GM18499 (cell line): Measurements from ENCODE around the gene MATN4.
"Not testable (repeated sequence)": the region's sequence is repeated elsewhere in the genome, so short reads cannot be mapped to it uniquely, and the experiment has no call there.

Experiments
- ATAC-seq: cut with Tn5 transposase; IDR thresholded peaks from one replicate; pipeline ENCODE4 v1.9.1; 2021; ENCODE audit warnings: moderate number of reproducible peaks; ENCODE audit not compliant: insufficient read depth, unreplicated experiment

MATN4 gene, protein sequence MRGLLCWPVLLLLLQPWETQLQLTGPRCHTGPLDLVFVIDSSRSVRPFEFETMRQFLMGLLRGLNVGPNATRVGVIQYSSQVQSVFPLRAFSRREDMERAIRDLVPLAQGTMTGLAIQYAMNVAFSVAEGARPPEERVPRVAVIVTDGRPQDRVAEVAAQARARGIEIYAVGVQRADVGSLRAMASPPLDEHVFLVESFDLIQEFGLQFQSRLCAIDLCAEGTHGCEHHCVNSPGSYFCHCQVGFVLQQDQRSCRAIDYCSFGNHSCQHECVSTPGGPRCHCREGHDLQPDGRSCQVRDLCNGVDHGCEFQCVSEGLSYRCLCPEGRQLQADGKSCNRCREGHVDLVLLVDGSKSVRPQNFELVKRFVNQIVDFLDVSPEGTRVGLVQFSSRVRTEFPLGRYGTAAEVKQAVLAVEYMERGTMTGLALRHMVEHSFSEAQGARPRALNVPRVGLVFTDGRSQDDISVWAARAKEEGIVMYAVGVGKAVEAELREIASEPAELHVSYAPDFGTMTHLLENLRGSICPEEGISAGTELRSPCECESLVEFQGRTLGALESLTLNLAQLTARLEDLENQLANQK

DNA sequence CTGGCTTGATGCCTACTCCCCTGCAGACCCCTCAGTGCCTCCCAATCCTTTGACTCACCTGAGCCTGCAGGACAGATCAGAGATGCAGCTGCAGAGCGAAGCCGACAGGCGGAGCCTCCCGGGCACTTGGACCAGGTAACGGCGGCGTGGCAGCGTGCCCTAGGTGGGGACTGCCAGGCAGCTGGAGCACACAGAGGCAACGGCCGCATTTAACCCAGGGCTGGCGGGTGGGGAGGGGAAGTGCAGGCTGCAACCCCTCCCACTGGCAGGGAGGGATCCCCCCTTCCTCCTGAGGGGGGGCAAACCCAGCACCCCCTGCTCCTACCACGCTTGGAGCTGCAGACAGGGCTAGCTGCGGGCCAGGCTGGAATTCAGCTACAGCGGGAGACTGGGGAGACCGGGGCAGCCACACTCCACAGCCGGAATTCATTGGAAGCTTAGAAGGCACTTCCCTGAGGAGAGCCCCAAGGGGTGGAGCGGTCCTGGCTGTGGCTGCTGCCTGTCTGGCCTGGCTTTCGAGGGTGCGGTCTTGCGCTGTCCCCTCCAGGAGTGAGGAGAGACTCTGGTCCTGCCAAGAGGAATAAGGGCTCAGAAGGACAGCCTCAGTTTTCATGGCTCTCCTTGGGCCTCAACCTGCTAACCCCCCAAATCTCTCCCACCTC, at the start of gene MATN4:
Gene MATN4, minus strand, starts transcription at position 183 of the 662 bp plus-strand sequence. CDS start 2,717 bp downstream, outside the sequence.
- no peak for ATAC-seq

DNA sequence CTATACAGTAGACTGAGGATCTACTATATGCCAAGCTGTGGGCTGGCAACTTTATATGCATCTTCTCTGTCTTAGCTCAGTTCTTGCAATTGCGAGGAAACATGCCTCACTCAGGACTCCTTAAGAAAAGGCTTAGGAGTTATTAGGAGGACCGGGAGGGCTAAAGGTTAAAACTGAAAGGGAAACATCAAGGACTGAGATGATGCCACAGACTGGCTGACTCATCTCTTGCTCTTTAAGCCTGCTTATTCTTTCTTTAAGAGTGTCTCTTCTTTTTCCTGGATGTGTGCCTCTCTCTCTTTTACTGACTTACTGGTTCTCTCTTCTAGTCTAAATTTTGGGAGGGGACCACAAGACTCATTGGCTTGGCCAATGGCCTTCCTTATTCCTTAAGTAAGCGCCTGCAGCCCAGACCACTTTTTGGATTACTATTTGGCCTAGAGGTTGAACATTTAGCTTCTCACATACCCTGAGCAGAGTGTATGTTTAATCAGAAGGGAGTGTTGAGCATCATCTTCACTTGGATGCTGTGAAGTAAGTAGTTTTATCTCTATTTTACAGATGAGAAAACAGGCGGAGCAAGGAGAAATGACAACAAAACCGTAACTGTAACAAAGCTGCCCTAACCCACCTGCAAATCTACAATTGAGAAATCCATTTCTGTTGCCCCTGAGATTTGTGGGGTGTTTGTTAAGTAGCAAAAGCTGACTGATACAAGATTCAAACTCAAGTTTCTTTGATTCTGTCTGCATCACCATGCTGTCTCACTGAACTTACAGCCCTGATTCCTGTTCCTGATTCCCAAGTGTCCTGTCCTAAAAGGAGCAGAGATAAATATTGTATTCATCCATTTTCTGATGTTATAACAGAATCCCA, 47.3 kb upstream of the MATN4 start:
- ATAC-seq, result no peak

DNA sequence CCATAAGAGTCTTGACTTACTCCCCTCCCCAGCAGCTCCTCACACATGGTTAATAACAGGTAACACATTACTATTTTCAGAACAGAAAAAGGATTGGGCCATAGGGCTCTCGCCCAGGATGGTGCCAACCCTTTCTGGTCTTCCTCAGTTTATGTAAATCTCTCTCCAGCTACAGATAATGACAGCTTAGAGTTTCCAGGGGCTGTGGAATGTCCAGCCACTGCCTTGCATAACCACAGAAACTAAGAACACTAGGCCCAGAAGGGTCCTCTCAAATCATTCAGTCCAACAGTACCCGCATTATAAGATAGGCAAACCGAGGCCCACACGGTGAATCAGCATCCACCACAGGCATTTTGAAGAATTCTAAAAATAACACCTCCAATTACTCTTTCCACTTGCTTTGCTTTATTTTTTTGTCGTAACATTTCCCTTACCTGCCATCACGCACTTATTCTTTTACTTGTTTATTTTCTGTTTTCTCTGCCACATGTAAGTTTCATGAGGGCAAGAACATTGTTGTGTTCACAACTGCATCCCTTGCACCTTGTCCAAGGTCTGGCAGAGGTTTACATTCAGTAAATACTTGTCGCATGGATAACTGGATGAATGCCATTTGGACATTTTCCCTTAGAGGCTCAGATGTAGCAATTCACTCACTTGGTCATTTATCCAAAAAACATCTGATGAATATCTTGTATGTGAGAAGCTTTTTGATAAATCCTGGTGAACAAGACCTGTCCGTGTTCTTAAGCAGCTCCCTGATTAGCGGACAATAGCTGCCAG, 46.5 kb upstream of the MATN4 start:
- ATAC-seq, result no peak

DNA sequence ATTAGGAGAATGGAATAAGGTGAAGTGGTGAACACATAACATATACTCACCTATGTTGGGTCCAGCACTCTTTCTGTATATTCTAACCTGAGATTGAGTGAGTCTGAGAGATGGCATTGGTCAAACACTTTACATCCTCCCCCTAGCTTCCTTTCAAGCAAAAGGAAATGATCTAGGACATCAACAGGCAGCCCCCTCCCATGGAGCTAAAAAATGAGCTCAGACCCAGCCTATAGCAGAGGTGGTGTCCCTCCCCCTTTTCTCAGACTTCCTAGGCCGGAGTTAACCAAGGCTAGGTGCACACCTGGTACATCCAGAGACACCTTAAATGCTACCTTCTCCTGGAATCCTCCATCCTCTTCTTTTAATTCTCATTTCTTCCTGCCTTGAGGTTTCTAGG, 45.6 kb upstream of the MATN4 start:
- ATAC-seq, result no peak

DNA sequence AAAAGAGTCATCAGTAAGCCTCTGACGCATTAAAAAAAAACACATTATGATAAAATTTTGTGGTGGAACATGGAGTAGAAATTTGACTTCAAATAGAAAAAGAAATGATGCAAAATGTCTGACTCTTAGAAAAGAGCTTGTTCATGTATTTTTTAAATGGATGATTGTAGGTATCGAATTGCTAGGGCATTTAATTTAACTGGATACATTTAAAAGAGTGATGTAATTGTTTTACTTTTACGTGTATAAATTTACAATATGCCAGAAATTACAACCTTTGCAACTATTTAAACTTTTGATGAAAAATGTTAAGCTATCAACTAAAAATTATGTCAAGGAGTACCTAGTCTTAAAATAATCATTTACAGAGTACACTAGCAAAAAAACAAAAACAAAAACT, 44.6 kb upstream of the MATN4 start:
- ATAC-seq, result no peak

DNA sequence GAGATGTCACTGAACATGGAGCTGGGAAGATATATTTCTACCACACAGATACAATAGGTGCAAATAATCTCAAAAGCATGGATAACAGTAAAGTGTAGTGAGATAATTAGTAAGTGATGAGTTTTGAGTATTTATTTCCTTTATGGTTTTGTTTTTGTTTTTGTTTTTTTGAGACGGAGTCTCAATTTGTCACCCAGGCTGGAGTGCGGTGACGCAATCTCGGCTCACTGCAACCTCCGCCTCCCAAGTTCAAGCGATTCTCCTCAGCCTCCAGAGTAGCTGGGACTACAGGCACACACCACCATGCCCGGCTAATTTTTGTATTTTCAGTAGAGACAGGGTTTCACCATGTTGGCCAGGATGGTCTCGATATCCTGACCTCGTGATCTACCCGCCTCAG, 42.7 kb upstream of the MATN4 start:
- ATAC-seq, result not testable (repeated sequence)

DNA sequence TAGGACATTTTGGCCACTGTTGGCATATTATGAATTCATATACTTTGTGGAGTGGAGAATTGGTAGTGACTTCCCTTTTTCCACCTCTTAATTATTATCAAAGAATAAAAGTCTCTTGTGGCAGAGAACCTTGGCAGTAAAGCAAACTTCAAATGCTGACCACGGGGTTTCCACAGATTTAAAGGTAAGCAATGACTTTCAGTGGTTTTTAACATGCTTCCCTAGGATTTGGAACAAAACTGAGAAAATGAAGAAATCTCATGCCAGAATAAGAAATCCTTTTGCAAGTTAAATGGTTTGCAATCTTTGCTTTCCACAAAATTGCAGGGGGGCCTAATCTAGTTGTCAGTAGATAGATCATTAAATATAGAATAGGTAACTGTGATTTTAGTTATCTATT, 42.1 kb upstream of the MATN4 start:
- no peak for ATAC-seq

DNA sequence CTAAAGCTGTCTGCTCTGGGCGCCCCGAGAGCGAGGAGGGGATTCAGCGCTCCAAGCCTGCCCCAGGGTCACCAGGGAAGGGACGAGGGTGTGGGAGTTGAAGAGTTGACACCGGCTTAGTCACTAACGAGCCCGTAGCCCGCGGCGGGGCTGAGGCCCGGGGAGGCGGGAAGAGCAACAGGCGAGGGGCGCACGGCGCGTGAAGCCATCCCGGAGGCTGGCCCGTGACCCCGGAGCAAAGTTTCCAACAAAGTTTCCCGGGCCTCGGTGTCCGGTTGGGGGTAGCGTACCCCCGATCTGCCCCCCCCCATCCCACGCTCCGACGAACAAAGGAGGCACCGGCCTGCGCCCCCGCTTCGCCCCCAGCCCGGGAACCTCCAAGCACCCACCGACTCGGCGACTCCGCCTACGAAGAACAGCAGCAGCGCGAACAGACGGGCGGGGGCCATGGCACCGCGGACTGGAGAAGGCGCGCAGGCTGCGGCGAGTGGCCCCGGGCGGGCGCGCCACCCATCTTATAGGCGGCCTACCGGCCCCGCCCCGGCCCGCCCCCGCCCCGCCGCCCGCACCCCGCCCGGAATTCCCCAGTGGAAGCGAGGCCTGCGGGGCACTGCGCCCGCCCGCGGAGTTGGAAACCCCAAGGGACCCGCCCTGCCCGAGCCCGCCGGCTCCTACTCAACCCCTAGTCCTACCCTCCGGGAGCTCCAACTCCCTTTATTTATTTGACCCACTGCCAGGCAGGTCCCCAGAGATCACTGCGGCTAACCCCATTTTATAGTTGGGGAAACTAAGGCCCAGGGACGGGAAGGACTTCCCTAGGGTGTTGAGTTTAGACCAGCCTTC, 40.1 kb upstream of the MATN4 start, which contains the start of gene SDC4:
Gene SDC4, minus strand, starts transcription at position 489 of the 843 bp plus-strand sequence. Its CDS starts 40 bp downstream, at position 449.
- ATAC-seq, result no peak

DNA sequence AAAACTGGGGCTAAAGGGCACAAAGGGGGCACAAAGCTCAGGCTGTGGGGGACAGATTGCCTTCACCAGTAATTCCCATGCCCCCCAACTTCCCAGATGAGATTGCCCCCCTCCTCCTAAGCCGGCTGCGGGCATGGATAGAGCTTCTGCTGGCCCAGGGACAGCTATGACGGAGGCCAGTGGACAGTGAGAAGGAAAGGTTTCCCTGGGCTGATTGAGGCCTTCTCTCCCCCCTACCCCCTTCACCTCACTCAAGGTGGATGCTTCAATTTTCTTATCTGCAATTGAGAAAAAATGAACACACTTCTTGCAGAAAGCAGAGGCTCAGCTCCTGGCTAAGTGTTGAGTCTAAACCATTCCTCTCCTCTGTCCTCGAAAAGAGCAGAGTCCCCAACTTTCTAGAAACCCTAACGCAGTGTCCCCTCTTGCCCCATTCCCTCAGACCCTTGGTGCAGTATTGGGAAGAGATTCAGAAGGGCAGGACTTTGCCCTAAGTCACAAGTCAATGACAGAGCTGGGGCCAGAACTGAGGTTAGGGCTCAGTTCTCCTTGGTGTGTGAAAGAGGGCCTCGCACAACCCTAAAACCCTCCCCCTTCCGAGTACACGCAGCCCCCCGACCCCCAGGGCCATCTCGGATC, 39.3 kb upstream of the MATN4 start:
- no peak for ATAC-seq

DNA sequence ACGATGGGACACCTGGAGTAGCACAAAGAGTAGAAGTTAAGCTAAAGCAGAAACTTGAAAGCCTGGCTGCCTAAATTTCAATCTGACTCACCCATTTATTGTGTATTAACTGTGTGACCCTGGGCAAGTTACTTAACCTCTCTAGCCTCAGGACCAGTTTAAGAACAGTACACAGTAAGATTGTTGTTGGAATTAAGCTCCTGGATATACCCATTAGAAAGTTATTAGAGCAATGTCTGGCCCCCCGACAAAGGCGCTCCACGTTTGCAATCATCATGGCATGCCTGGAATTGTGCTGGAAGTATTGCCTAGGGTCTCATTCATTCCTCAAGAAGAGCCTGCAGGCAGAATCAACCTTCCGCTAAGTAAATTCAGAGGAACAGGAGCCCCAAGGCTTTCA, 38.8 kb upstream of the MATN4 start:
- no peak for ATAC-seq

DNA sequence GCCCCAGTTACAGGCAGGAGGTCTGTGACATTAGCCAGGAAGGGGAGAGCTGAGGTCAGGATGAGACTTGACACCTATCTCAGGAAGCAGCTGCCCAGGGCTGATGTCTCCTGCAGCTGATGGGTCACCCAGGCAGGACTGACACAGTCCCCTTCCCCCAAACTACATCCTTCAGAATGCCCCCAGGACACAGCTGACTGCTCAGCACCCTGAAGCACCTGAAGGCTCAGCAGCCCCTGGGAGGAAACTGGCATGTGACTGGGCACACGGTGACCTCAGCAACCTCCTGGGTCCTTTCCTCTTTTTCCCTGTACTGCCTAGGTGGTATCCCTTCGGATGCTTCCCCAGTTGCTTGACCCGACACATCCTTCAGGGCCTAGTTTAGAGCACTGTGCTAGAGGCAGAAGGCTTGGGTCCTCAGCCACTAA, 38.2 kb upstream of the MATN4 start:
- no peak for ATAC-seq

DNA sequence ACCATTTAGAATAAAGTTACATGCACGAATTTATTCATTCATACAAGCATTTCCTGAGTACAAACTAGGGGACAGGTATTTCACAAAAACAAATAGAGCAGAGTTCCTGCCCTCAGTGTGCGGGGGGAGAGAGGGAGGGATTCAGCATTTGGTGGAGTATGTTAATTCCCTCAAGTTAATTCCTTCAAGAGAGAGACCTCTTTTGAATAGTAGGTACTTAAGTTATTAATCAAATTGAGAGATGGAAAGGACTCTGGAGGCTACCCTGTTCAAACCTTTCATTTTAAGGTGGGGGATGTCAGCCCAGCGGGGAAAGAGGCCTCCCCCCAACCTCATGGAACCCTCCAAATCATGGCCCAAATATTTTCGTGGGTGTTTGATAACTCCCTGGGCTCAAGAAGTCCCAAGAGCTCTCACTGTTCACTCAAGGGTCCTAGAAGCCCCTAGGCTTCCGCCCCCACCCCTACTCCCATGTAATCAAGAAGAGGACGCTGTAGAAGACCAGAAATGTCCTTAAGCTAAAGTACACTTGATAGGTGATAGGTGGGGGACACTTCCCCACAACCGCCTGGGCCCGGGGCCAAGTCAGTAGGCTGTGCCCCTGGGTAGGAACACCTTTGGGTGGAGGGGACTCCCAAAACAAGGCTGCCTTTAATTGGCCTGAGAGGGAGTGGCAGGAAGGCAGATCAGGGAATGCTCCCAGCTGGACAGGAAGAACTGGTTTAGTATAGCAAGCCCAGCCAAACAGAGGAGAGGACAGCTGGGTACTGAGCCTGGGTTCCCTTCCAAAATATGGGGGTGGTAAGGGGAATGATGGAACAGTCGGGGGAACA, 37.2 kb upstream of the MATN4 start:
- ATAC-seq, result no peak

DNA sequence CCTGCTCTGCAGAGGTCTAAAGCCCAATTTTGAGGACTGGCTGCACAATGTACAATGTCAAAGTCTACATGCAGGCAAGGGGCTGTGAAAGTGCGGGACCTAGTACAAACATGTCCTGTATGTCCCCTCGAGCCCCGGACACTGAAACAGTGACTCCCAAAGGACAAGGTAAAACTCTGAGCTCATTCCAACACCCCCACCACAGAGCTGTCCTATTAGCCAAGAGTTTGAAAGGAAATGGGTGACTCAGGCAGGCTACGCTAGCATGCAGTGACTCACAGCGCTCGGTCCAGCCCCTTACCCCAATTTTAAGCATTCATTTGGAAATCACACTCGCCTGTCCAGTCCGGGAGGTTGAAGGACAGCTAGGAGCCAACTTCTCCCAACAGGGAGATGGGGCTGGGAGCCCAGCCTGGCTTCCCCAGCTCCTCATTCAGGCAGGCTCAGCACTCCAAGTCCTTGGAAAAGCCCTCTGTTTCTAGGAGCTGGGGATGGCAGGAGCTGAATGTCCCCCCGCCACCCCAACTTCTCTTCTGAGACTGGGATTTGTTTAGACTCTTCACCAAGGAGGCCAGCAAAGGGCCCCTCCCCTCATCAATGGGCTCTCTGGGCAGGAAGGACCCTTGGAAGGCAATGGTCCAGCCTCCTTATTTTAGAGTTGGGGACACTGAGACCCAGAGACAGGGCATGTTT, 36.2 kb upstream of the MATN4 start:
- ATAC-seq, result no peak

DNA sequence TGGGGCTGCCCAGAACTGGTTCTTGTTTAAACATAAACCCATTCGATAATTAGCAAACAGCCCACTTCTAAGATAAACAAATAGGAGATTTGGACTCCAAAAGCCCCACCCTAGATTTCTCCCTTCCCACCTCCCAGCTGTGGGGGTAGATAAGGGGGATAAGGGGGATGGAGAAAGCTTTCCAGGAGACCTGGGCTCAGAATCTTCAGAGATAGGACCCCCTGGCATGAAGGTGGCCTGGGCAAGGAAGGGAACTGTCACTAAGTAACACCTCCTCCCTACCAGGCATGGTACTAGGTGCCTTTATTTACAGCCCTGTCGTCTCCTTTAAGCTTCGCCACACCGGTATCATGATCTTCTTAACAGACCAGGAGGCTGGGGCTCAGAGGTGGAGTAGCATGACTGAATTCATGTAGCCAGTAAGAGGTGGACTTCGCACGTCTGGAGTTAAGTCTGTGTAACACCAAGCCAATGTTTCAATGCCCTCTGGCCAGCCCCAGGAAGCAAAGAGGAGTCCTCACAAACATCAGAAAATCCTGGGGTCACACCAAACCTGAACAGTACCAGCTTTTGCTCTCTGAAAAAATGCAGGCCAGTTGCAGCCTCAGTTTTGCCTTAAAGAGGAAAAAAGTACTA, 35.6 kb upstream of the MATN4 start:
- ATAC-seq, result no peak

DNA sequence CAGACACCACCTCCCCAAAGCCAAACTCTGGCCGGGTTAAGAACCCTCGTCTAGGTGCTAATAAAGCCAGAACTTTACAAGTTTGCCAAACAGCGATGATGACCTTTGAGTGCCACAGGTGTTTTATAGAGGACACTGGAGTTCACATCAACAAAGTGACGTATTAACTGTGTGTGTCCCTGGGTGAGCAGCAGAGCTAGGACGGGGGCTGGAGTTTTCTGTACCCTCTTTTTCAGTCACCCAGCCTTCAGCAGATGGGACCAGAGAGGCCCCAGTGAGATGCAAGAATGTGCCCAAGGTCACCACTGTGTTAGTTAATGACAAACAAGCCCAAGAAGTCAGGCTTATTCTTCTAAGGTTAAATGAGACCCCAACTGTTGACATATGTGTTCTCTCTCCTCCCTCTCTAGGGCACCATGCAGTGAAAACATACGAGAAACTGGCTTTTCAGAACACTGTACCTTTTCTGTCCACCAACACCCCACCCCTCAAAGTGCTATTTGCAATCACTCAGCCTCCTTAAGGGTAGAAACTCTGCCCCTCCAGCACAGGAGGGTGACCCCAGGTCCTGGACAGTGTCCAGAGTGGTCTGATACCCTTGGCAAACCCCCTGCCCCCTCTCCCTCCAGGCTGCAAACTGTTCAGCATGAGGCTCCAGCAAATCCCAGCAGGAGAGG, 34.9 kb upstream of the MATN4 start:
- ATAC-seq, result no peak
